Upper lobe of left lung (tissue), 6 donors: ENCODE results near the gene KRT8. TPM values are rescaled to one million over a fixed set of nuclear protein-coding genes. Genes with fewer than 3 reads are reported as not detected.

Source experiments
- ATAC-seq, 2 donors: fragments of 200-7000 bp; cut with Tn5 transposase; one replicate each; pipeline ENCODE4 v1.9.1; 2022; ENCODE audit warnings: mild to moderate bottlenecking in 2 of 2, moderate library complexity in 2 of 2; ENCODE audit not compliant: low FRiP score in 2 of 2
- DNase-seq, 2 donors: peaks; one replicate each; pipeline ENCODE4 v3.0.0-alpha.2; 2019 to 2020
- H3K27ac ChIP-seq, 4 donors: fragments of 200-600 bp; sonication (generic); one replicate each; pipeline ENCODE4 v1.5.1; 2016 to 2019
- H3K27me3 ChIP-seq, 4 donors: fragments of 200-600 bp; sonication (generic); one replicate each; pipeline ENCODE4 v1.5.1; 2017 to 2019
- H3K36me3 ChIP-seq, 4 donors: fragments of 200-600 bp; sonication (generic); one replicate each; pipeline ENCODE4 v1.5.1; 2016 to 2019
- H3K4me1 ChIP-seq, 4 donors: fragments of 200-600 bp; sonication (generic); one replicate each; pipeline ENCODE4 v1.5.1; 2018 to 2019
- H3K4me3 ChIP-seq, 4 donors: fragments of 200-600 bp; sonication (generic); one replicate each; pipeline ENCODE4 v1.5.1; 2017 to 2019; ENCODE audit warnings: mild to moderate bottlenecking in 2 of 4, moderate library complexity in 1 of 4
- H3K9me3 ChIP-seq, 4 donors: fragments of 200-600 bp; sonication (generic); one replicate each; pipeline ENCODE4 v1.5.1; 2018 to 2019
- CTCF ChIP-seq, 6 experiments: fragments of 450-650 bp in 4 of 6; fragments of 200-600 bp in 2 of 6; sonication (generic) in 2 of 6; IDR thresholded peaks; one replicate each; pipeline ENCODE4 v1.5.1; 2016 to 2019; ENCODE audit warnings: antibody characterized with exemption in 6 of 6
- EP300 ChIP-seq, 4 donors: sonication (generic); formaldehyde crosslinking; IDR thresholded peaks; one replicate each; pipeline ENCODE4 v1.5.1; 2017; ENCODE audit warnings: antibody characterized with exemption in 4 of 4, control low read depth in 2 of 4
- POLR2A ChIP-seq, 4 donors: fragments of 450-650 bp; IDR thresholded peaks; one replicate each; pipeline ENCODE4 v1.5.1; 2016 to 2017; ENCODE audit warnings: antibody characterized with exemption in 4 of 4, mild to moderate bottlenecking in 2 of 4
- POLR2AphosphoS5 ChIP-seq, 2 donors: sonication (generic); formaldehyde crosslinking; IDR thresholded peaks; one replicate each; pipeline ENCODE4 v1.5.1; 2017; ENCODE audit warnings: antibody characterized with exemption in 2 of 2
- WGBS, 2 donors: methylation state at CpG; one replicate each; pipeline ENCODE4 v1.1.5; 2017 to 2018; 5-methylcytosine and 5-hydroxymethylcytosine counted together
- total RNA-seq, 6 donors: library from RNA; depleted of rRNA in 4 of 6; stranded (reverse); fragments of >200 nt in 4 of 6; gene quantifications; one replicate each; pipeline versions ENCODE4 v1.1.0 to v1.2.1, GENCODE V29; 2016 to 2021
- donor health status: DM: no; HTN: no; CAD: no; lungs with moderate emphysema.
- donor health status: DM: no; HTN: yes; CAD: no; lungs with severe emphysema.

The KRT8 gene
- total RNA-seq, 6 donors from 2014 or later, result 90.1 to 1,458 (median 358) TPM

GRCh38 chr12:52867152-52867551 is 37.7 kb downstream of the KRT8 start:
- Histone ChIP-seq H3K27ac (no peak overlapping the region), H3K9me3 (no peaks in the 10 kb centered on the region), H3K4me1 (peaks cover 10 to 28% (median 20%) of the 10 kb centered on the region in 4 donors), H3K36me3 (no peaks in the 10 kb centered on the region), H3K4me3 (no peak overlapping the region), H3K27me3 (no peaks in the 10 kb centered on the region)
- TF ChIP-seq POLR2A (IDR thresholded peaks at IDR 0.05) (no peak), POLR2AphosphoS5 (IDR thresholded peaks at IDR 0.05) (no peak), EP300 (IDR thresholded peaks at IDR 0.05) (no peak), CTCF (IDR thresholded peaks at IDR 0.05) (no peak)
- 85 to 88% methylated on average over 5 of the region's 5 CpGs for WGBS, 2 donors
- ATAC-seq, result no peak
- DNase-seq, result no peak

GRCh38 chr12:52865090-52865944 is 39.6 kb downstream of the KRT8 start:
- H3K4me1 ChIP-seq, result peaks cover 2 to 17% (median 7%) of the 10 kb centered on the region in 4 donors
- H3K36me3 ChIP-seq, result no peaks in the 10 kb centered on the region
- H3K9me3 ChIP-seq, result no peaks in the 10 kb centered on the region
- H3K27ac ChIP-seq, result no peak overlapping the region
- ATAC-seq (peak; percentile 49 to 70), DNase-seq (peak in 1 of 2 donors; percentile 63)
- TF ChIP-seq EP300 (IDR thresholded peaks at IDR 0.05) (no peak), CTCF (IDR thresholded peaks at IDR 0.05) (peak; percentile 59 to 83 (median 78)), POLR2AphosphoS5 (IDR thresholded peaks at IDR 0.05) (no peak), POLR2A (IDR thresholded peaks at IDR 0.05) (no peak)
- no peaks in the 10 kb centered on the region for H3K27me3 ChIP-seq
- no peak overlapping the region for H3K4me3 ChIP-seq
- 60 to 67% methylated on average over 7 to 10 of the region's 10 CpGs for WGBS, 2 donors

- Histone ChIP-seq H3K4me3 (no peak overlapping the region), H3K9me3 (no peaks in the 10 kb centered on the region), H3K27ac (no peak overlapping the region), H3K36me3 (no peaks in the 10 kb centered on the region), H3K27me3 (no peaks in the 10 kb centered on the region), H3K4me1 (peaks cover 0 to 9% (median 3%) of the 10 kb centered on the region in 4 donors)
- WGBS, 2 donors, result 50 to 72% methylated on average over 2 of the region's 2 CpGs
- TF ChIP-seq POLR2AphosphoS5 (IDR thresholded peaks at IDR 0.05) (no peak), CTCF (IDR thresholded peaks at IDR 0.05) (no peak)
- no peak for ATAC-seq
- DNase-seq, result no peak
Measured at GRCh38 chr12:52862023-52862422, 42.9 kb downstream of the KRT8 start.

- DNase-seq (no peak), ATAC-seq (no peak)
- H3K36me3 ChIP-seq, result no peaks in the 10 kb centered on the region
- no peak overlapping the region for H3K4me3 ChIP-seq
- peaks cover 0 to 7% (median 3%) of the 10 kb centered on the region in 4 donors for H3K4me1 ChIP-seq
- no peaks in the 10 kb centered on the region for H3K27me3 ChIP-seq
- 88 to 96% methylated on average over 7 of the region's 7 CpGs for WGBS, 2 donors
- TF ChIP-seq POLR2AphosphoS5 (IDR thresholded peaks at IDR 0.05), result no peak
- no peak for TF ChIP-seq POLR2A (IDR thresholded peaks at IDR 0.05)
- no peak for TF ChIP-seq EP300 (IDR thresholded peaks at IDR 0.05)
- TF ChIP-seq CTCF (IDR thresholded peaks at IDR 0.05), result no peak
- no peak overlapping the region for H3K27ac ChIP-seq
- H3K9me3 ChIP-seq, result no peaks in the 10 kb centered on the region
Measured at GRCh38 chr12:52861511-52861910, 43.4 kb downstream of the KRT8 start.
